ENCODE data around the gene IGFLR1. TPM values are rescaled to one million over a fixed set of nuclear protein-coding genes. Genes with fewer than 3 reads are reported as not detected.

Gene IGFLR1
- total RNA-seq, 4 donors from 2014 or later = 4.4 to 13.8 (median 5.9) TPM

DNA sequence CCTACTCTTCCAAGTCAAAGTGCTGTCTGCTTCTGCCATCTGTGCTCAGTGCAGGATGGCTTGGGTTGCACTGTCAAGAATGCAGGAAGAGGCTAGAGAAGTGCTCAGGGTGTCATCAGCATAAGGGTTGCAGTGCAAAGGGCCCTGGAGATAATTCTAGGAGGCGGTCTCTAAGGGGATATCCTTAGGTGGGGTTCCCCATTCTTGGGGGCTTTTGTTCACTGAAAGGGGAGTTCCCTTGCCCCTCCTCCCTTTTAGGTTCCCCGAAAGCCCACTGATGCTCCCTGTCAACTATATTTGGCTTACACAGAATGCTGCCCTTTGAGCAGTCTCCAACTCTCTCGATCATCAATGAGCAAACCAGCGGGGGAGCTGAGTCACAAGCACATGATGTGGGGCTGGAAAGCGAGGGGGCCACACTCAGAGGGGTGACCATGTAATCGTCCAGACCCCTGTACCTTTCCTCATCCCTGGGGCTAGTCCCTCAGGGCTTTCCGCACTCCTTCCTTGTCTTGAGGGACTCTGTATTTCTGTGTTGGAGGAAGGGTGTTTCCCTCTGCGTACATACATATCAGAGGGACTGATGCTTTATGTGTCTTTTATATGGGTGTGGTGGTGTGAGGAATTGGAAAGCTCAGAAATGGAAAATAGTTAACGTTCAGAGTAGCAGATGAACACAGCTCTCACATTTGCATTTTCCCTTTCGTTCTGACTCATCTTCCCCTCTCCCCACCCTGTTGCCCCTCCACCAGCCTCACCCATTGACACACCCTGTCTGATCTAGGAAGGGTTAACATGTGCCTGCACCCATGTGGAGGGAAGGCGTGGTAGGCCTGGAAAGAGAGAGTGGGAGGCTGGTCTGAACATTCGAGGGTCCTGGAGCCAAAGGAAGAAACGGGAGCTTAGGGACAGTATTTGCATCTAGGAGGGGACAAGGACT is 31.2 kb downstream of the IGFLR1 start:
- TF ChIP-seq, protein P1, sequence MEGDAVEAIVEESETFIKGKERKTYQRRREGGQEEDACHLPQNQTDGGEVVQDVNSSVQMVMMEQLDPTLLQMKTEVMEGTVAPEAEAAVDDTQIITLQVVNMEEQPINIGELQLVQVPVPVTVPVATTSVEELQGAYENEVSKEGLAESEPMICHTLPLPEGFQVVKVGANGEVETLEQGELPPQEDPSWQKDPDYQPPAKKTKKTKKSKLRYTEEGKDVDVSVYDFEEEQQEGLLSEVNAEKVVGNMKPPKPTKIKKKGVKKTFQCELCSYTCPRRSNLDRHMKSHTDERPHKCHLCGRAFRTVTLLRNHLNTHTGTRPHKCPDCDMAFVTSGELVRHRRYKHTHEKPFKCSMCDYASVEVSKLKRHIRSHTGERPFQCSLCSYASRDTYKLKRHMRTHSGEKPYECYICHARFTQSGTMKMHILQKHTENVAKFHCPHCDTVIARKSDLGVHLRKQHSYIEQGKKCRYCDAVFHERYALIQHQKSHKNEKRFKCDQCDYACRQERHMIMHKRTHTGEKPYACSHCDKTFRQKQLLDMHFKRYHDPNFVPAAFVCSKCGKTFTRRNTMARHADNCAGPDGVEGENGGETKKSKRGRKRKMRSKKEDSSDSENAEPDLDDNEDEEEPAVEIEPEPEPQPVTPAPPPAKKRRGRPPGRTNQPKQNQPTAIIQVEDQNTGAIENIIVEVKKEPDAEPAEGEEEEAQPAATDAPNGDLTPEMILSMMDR (IDR thresholded peaks at IDR 0.05; ENCODE audit: low read depth) = no peak

DNA sequence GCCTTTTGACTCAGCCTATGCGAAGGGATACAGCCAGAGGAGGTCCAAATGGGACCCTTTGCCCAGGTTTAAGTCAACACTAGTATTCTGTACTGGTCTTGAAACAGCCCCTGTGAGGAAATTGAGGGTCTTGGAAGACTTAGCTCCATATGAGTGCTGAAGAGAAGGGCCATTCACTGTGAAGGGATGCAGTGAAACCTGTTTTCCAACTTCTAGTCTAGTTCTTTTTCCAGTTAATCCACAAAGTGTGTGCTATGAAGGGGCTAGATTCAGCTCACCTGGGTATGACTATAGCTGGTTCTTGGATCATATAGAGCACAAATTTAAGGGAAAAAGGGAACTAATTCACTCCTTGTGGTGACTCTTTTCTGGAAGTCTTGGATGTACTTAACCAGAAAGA is 33.9 kb downstream of the IGFLR1 start:
- TF ChIP-seq, protein P1 (IDR thresholded peaks at IDR 0.05; ENCODE audit: low read depth) = no peak

DNA sequence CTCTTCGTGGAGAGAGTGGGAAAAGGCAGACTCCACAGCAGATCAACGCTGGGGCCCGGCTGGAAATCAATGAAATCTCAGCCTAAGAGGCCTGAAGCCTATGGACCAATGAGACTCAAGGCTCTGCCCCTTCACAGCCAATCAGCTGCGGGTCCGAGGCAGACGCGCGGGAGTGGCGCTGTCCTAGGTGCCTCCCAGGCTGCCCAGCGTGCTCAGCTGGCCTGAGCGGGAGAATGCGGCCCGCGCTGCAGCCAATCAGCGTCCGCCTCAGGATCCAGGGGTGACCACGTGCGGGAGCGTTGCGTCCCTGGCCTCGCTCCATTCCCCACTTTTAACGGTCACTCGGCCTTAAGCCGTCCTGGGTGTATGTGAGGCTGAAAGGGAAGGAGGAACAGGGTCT is 38.0 kb downstream of the IGFLR1 start, which contains the start of gene ZBTB32:
Gene ZBTB32 (plus strand): TSS at position 341 of the 400 bp plus-strand sequence. CDS start 10,069 bp downstream, outside the sequence.
- TF ChIP-seq, protein P1 (IDR thresholded peaks at IDR 0.05; ENCODE audit: low read depth) = no peak

DNA sequence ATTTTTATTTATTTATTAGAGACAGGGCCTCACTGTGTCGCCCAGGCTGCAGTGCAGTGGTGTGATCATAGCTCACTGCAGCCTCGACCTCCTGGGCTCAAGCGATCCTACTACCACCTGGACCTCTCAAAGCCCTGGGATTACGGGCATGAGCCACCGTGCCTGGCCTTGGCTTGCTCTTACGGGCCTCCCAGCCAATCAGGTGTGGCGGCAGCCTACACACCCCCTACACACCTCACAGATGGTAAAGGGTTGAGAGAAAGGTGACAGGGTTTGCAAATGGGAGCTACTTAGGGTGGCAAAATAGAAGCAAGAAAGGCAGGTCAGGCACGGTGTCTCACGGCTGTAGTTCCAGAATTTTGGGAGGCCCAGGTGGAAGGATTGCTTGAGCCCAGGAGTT is 38.9 kb downstream of the IGFLR1 start:
- TF ChIP-seq, protein P1 (IDR thresholded peaks at IDR 0.05; ENCODE audit: low read depth) = no peak

DNA sequence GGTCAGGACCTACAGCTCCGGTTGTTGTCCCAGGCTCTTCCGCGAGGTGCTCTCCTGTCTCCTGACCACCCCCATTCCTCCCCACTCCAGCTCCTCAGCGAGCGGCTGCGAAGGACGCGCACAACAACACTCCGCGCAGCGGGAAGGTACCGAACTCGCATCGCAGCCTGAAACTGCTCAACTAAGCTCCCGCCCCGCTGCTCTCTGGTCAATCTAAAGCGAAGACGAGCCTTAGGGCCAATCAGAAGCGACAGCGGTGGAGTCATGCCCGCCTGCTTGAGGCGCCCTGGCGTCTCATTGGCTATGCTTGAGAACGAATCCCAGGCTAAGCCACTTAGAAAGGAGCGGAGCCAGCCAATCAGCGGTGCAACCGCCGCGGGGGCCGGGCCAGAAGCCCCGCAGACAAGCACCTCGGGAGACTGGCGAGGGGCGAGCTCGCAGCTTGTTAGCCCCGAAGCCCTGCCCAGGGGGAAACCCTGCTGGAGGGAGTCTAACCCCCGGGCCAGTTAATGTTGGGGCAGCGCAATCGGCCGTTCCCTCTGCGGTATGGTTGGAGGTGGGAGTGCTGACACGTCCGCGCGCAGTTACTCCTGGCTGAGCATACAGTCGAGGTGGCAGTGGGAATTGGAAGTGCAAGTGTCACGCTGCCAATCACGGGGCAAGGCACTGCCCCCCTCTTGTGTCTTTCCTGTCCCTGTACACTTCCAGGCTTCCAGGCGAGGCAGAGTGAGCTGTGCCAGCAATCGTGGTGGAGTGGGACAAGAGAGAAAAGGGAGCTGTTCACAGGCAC is 39.8 kb downstream of the IGFLR1 start:
- TF ChIP-seq, protein P1 (IDR thresholded peaks at IDR 0.05; ENCODE audit: low read depth) = no peak

DNA sequence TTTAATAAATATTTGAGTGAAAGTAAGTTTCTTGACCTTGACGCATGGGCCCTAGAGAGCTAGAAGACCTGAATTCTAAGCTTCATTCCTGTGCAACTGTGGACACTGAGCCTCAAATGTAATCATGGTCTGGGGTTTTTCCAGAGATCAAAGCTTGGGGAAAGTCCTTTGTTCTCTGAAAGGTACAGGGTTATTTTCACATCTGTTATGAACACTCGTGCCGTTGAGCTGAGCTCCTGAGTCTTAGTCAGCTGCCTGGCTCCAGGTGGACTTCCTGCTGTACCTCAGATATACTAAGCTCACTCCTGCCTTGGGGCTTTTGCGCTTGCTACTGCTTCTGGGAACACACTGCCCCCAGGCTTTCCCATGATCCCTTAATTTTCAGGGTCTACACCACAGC is 45.4 kb downstream of the IGFLR1 start:
- TF ChIP-seq, protein P1 (IDR thresholded peaks at IDR 0.05; ENCODE audit: low read depth) = no peak

DNA sequence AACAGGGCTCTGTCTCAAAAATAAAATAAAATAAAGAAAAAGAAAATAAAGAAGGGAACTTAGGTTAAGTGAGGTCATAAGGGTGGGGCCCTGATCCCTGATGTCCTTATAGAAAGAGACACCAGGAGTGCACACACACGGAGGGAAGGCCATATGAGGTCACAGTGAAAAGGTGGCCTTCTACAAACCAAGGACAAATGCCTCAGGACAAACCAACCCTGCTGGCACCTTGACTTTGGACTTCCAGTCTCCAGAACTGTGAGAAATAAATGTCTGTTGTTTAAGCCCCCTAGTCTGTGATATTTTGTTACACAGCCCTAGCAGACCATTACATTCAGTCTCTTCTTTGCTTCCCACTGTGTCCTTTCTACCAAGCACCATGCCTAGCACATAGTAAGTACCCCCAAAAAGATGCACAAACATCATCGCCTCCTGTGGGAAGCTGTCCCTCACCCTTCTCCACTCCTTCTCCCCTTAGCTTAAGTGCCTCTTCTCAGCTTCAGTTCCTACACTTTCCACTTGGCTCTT is 46.3 kb downstream of the IGFLR1 start:
- TF ChIP-seq, protein P1 (IDR thresholded peaks at IDR 0.05; ENCODE audit: low read depth) = no peak
